RPMI8226 (cell line): ENCODE results near the gene GBF1.

Source experiments
- DNase-seq: peaks from one replicate; pipeline ENCODE4 v3.0.0-alpha.2; 2015

The GBF1 gene

GRCh38 chr10:102410429-102411073 lies 165.2 kb downstream of the GBF1 start:
- no peak for DNase-seq

- no peak for DNase-seq
These were observed 166.3 kb downstream of the GBF1 start for GRCh38 chr10:102411341-102412255.

- DNase-seq: no peak
These were observed 167.0 kb downstream of the GBF1 start for GRCh38 chr10:102412293-102412692.

GRCh38 chr10:102413053-102413705 lies 167.8 kb downstream of the GBF1 start:
- peak; percentile 59 for DNase-seq

GRCh38 chr10:102413806-102414561 lies 168.7 kb downstream of the GBF1 start:
- DNase-seq: no peak

GRCh38 chr10:102414749-102415148 lies 169.4 kb downstream of the GBF1 start:
- DNase-seq: no peak

GRCh38 chr10:102416283-102416682 lies 171.0 kb downstream of the GBF1 start:
- DNase-seq: no peak

GRCh38 chr10:102416695-102417094 lies 171.4 kb downstream of the GBF1 start:
- DNase-seq: no peak

- DNase-seq: no peak
These were observed 173.4 kb downstream of the GBF1 start, which contains the start of gene PSD for GRCh38 chr10:102418622-102419268. PSD (minus strand) TSS chr10:102418785; CDS start chr10:102417038, 1,747 bp downstream.

- DNase-seq: peak; percentile 66
These were observed 174.2 kb downstream of the GBF1 start for GRCh38 chr10:102419269-102420180.

GRCh38 chr10:102420181-102420713 lies 174.9 kb downstream of the GBF1 start:
- DNase-seq: no peak

GRCh38 chr10:102420714-102421506 lies 175.6 kb downstream of the GBF1 start, which contains the start of gene FBXL15:
FBXL15 (plus strand) TSS chr10:102420836; CDS start chr10:102421130, 294 bp downstream.
- peak; percentile 95 for DNase-seq

GRCh38 chr10:102421507-102421756 lies 176.1 kb downstream of the GBF1 start:
- no peak for DNase-seq

GRCh38 chr10:102421757-102422512 lies 176.6 kb downstream of the GBF1 start:
- DNase-seq: peak; percentile 32

GRCh38 chr10:102422545-102423129 lies 177.3 kb downstream of the GBF1 start:
- no peak for DNase-seq

GRCh38 chr10:102423372-102423968 lies 178.1 kb downstream of the GBF1 start:
- no peak for DNase-seq

- no peak for DNase-seq
These were observed 178.8 kb downstream of the GBF1 start for GRCh38 chr10:102424145-102424544.

GRCh38 chr10:102424916-102425315 lies 179.6 kb downstream of the GBF1 start:
- DNase-seq: no peak
